Measurements from ENCODE around the gene TMEM191B. TPM values are rescaled to one million over a fixed set of nuclear protein-coding genes. Genes with fewer than 3 reads are reported as not detected.
"Not testable (repeated sequence)": the region's sequence is repeated elsewhere in the genome, so short reads cannot be mapped to it uniquely, and the experiment has no call there.

The TMEM191B gene
- total RNA-seq, 1 donor from 2014 or later: 1.0 TPM

GRCh38 chr22:18544615-18545014 lies 17.0 kb downstream of the TMEM191B start:
- H3K4me3 ChIP-seq (ENCODE audit: low read depth, low read length); H3K36me3 ChIP-seq (ENCODE audit: control insufficient read depth, insufficient read depth, low read length); H3K27me3 ChIP-seq (ENCODE audit: control insufficient read depth, insufficient read depth, low read length); DNase-seq (ENCODE audit: low read depth): not testable (repeated sequence)

- H3K36me3 ChIP-seq (ENCODE audit: control insufficient read depth, insufficient read depth, low read length); DNase-seq (ENCODE audit: low read depth); H3K27me3 ChIP-seq (ENCODE audit: control insufficient read depth, insufficient read depth, low read length); H3K4me3 ChIP-seq (ENCODE audit: low read depth, low read length): not testable (repeated sequence)
These were observed 22.0 kb downstream of the TMEM191B start for GRCh38 chr22:18549458-18550179.

GRCh38 chr22:18551046-18551445 lies 23.4 kb downstream of the TMEM191B start:
- DNase-seq (ENCODE audit: low read depth); H3K4me3 ChIP-seq (ENCODE audit: low read depth, low read length); H3K27me3 ChIP-seq (ENCODE audit: control insufficient read depth, insufficient read depth, low read length); H3K36me3 ChIP-seq (ENCODE audit: control insufficient read depth, insufficient read depth, low read length): not testable (repeated sequence)

GRCh38 chr22:18552839-18553597 lies 25.4 kb downstream of the TMEM191B start:
- H3K36me3 ChIP-seq (ENCODE audit: control insufficient read depth, insufficient read depth, low read length); H3K4me3 ChIP-seq (ENCODE audit: low read depth, low read length); DNase-seq (ENCODE audit: low read depth); H3K27me3 ChIP-seq (ENCODE audit: control insufficient read depth, insufficient read depth, low read length): not testable (repeated sequence)

GRCh38 chr22:18554280-18555256 lies 27.0 kb downstream of the TMEM191B start:
- H3K36me3 ChIP-seq (ENCODE audit: control insufficient read depth, insufficient read depth, low read length); H3K27me3 ChIP-seq (ENCODE audit: control insufficient read depth, insufficient read depth, low read length); DNase-seq (ENCODE audit: low read depth); H3K4me3 ChIP-seq (ENCODE audit: low read depth, low read length): not testable (repeated sequence)

GRCh38 chr22:18558516-18558915 lies 30.9 kb downstream of the TMEM191B start:
- DNase-seq (ENCODE audit: low read depth); H3K36me3 ChIP-seq (ENCODE audit: control insufficient read depth, insufficient read depth, low read length); H3K4me3 ChIP-seq (ENCODE audit: low read depth, low read length): not testable (repeated sequence)

GRCh38 chr22:18558939-18559338 lies 31.3 kb downstream of the TMEM191B start:
- H3K36me3 ChIP-seq (ENCODE audit: control insufficient read depth, insufficient read depth, low read length); H3K27me3 ChIP-seq (ENCODE audit: control insufficient read depth, insufficient read depth, low read length); H3K4me3 ChIP-seq (ENCODE audit: low read depth, low read length); DNase-seq (ENCODE audit: low read depth): not testable (repeated sequence)

More at GRCh38 chr22:18558516-18558915, 30.9 kb downstream of the TMEM191B start:
- H3K27me3 ChIP-seq (ENCODE audit: control insufficient read depth, insufficient read depth, low read length): not testable (repeated sequence)

- H3K27me3 ChIP-seq (ENCODE audit: control insufficient read depth, insufficient read depth, low read length); DNase-seq (ENCODE audit: low read depth); H3K36me3 ChIP-seq (ENCODE audit: control insufficient read depth, insufficient read depth, low read length); H3K4me3 ChIP-seq (ENCODE audit: low read depth, low read length): not testable (repeated sequence)
These were observed 32.7 kb downstream of the TMEM191B start for GRCh38 chr22:18560099-18560974.

GRCh38 chr22:18570509-18571246 lies 43.1 kb downstream of the TMEM191B start:
- H3K4me3 ChIP-seq (ENCODE audit: low read depth, low read length); H3K36me3 ChIP-seq (ENCODE audit: control insufficient read depth, insufficient read depth, low read length); DNase-seq (ENCODE audit: low read depth); H3K27me3 ChIP-seq (ENCODE audit: control insufficient read depth, insufficient read depth, low read length): not testable (repeated sequence)

- H3K27me3 ChIP-seq (ENCODE audit: control insufficient read depth, insufficient read depth, low read length); H3K36me3 ChIP-seq (ENCODE audit: control insufficient read depth, insufficient read depth, low read length); H3K4me3 ChIP-seq (ENCODE audit: low read depth, low read length); DNase-seq (ENCODE audit: low read depth): not testable (repeated sequence)
These were observed 46.0 kb downstream of the TMEM191B start for GRCh38 chr22:18573483-18574164.

- H3K4me3 ChIP-seq (ENCODE audit: low read depth, low read length); H3K27me3 ChIP-seq (ENCODE audit: control insufficient read depth, insufficient read depth, low read length); DNase-seq (ENCODE audit: low read depth); H3K36me3 ChIP-seq (ENCODE audit: control insufficient read depth, insufficient read depth, low read length): not testable (repeated sequence)
These were observed 47.0 kb downstream of the TMEM191B start for GRCh38 chr22:18574555-18574954.

- DNase-seq (ENCODE audit: low read depth); H3K36me3 ChIP-seq (ENCODE audit: control insufficient read depth, insufficient read depth, low read length); H3K27me3 ChIP-seq (ENCODE audit: control insufficient read depth, insufficient read depth, low read length); H3K4me3 ChIP-seq (ENCODE audit: low read depth, low read length): not testable (repeated sequence)
These were observed 48.1 kb downstream of the TMEM191B start for GRCh38 chr22:18575686-18576085.

Data from kidney epithelial cell (primary cell).